Amygdala (tissue), 56 donors: ENCODE measurements around the gene RAB6B.

Source experiments
- DNase-seq, 56 donors: peaks; one replicate each; lab custom pipeline; 2025; lab: John Stamatoyannopoulos, UW

RAB6B gene

DNA sequence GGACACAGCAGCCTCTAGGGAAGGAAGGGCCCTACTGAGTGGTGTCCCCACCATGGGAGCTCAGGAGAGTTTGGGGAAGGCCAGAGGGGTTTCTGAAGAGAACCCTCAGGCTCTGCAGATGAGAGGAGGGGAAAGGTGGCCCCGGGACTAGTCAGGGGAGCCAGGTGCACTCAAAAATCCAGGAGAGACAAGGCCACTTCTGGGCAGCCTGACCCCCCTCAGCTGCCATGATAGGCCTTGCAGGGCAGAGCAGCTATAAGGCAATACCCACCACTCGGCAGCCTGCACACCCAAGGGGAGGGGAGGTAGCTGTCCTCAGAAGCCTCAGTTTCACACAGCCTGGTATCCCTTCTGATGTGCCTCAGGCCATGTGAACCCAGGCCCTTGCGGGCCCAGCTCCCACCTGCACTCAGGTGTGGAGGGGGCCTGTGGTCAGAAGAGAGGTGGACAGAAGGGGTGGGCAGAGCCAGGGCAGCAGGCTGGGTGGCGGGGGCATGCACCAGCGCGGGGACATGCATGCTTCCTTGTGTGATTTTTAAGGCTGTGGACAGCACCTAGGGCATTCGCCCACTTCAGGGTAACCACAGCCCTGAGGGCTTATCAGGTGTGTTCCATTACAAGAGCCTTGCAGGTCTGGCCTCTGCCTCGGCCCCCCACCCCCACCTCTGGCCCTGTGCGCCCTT, 55.5 kb downstream of the RAB6B start:
- DNase-seq: no peak

DNA sequence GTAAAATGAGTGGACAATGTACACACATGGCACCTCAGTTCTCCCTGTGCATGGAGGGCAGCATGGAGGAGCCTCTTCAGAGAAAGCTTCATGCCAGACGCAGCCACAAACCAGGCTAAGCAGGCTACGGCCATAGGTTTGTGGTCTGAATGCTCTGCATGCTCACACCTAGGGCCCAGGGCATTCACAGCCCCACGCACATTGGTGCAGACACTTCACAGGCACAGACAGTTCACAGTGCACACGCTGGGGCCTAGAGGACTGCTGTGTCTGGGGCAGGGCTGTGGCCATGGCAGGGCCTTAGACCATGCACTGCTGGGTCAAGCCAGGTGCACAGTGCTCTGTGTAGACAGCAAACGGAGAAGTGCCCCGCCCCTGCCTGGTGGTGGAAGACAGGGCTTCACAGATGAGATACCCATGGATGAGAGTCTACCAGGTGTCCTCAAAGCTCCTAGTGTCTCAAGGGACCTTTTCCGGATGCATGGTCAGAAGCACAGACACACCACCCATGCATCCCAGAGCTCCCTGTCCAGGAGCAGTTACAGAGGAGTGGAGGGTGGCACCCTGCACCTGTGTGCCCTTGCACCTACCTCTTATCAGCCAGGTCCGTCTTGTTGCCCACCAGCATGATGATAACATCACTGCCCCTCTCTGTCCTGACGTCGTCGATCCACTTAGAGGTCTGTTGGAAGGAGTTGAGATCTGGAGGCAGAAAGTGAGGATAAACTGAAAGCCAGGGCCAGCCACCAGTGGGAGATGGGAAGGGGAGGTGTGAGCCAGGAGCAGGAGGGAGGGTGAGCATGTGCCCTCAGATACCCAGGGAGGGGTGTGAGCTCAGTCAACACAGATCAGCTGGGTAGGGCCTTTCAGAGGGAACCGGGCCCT, 56.5 kb downstream of the RAB6B start:
- DNase-seq: no peak

DNA sequence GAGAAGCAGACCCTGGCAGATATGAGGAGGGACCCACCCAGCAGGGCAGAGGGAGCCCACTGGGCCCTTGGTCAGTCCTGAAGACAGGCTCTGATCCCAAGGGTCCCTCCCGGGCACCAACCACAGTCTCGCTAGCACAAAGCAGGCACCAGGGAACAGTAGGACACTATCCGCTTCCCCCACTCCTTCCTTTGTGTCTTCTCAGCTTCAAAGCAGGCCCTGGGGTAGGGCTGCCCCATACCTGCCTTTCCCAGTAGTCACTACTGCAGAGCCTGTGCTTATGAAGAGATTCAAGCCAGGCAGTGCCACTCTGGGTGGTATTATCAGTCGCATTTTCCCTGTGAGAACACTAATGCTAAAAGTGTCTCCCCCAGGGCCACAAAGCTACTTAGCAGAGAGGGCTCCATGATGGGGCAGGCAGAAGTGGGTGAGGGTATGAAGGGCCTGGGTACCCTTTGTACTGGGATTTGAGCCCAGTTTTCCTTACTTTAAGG, 57.3 kb downstream of the RAB6B start:
- no peak for DNase-seq

DNA sequence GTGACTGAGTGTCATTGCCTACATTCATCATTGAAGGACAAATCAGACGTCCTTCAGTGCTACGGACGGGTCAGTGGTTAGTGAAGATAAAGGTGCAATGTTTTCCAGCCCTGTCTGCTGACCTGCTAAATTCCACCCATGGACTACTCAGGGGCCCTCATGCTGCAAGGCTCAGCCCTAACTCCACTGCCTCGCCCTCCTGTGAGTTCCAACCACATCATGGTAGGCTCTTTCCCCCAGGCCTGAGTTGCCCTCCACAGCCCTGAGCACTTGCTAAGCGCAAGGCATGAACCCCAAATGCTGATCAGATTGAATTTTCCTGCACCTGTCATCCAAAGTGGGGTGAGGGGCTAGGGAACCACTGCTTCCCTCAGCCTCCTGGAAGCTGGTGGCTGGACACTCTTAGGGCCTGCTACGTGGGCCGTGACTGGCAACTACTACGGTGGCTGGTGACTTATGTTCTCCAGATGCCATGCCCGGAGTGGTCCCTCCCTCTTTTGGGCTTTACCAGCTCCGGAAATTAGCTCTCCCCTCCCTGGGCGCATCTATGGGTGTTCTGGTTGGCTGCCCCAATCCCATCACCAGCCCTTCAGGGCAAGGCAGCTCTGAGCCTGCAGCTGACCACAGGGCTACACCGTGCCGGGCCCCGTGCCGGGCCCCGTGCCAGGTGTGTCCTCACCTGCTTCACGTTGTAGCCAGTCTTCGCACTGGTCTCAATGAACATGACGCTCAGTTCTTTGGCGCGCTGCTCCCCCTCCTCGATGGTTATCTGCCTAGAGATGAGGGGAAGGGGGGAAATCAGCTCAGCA, 58.0 kb downstream of the RAB6B start:
- no peak for DNase-seq

DNA sequence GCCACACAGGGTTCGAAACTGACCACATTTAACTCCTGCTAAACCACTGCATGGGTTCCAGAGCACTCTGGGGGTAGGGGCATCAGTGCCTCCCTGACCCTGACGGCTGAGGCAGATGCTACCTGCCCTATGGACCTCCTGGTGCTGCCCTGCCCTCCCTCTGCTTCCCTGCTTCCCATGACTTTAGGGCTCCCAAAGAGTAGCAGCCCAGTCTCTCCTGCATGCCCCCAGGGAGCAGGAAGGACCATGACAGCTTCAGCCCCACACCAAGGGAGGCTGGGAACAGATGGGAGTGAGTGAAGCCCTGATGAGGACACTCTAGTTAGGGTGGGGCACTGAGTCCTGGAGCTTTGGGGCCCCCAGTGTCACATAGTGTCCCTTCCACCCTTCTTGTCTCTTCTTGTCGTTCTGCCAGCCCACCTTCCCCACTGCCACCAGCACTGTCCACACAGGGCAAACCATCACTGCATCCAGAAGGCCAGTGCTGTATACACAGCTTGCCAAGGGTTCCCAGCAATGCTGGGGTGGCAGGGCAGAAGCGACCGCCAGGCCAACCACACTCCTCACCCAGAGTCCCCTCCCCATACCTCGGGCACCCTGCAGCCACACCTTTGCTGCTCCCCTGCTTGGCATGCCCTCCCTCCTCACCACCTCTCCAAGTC, 59.1 kb downstream of the RAB6B start:
- DNase-seq: no peak

DNA sequence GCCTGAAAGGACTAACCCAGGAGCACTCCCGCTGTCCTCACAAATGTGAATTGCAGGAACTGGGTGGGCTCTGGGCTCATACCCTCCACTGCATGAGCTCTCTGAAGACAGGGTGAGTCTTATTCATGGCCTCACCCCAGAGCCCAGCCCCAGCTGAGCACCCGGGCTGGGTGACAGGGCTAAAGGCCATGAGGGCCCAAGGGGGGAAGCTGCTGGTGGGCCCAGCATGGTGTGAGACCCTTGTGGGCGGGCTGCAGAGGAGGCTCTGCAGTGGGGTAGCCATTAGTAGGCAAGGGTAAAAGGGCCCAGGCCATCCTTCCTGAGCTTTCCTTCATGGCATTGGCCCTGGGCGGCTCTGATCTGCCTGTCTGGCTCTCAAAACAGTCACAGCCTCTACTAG, 59.7 kb downstream of the RAB6B start:
- no peak for DNase-seq

DNA sequence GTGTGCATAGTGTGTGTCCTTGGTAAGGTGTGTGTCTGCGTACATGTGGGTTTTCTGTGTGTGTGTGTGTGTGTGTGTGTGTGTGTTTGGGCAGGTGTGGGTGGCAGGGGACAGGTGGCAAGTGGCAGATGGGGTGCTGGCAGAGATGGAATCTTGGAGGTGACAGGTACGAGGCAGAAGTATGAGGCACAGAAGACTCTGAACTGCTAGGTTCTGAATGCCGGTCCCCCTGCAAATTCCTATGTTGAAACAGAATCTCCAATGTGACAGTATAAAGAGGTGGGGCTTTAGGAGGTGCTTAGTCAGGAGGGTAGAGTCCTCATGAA, 60.3 kb downstream of the RAB6B start:
- DNase-seq: no peak

DNA sequence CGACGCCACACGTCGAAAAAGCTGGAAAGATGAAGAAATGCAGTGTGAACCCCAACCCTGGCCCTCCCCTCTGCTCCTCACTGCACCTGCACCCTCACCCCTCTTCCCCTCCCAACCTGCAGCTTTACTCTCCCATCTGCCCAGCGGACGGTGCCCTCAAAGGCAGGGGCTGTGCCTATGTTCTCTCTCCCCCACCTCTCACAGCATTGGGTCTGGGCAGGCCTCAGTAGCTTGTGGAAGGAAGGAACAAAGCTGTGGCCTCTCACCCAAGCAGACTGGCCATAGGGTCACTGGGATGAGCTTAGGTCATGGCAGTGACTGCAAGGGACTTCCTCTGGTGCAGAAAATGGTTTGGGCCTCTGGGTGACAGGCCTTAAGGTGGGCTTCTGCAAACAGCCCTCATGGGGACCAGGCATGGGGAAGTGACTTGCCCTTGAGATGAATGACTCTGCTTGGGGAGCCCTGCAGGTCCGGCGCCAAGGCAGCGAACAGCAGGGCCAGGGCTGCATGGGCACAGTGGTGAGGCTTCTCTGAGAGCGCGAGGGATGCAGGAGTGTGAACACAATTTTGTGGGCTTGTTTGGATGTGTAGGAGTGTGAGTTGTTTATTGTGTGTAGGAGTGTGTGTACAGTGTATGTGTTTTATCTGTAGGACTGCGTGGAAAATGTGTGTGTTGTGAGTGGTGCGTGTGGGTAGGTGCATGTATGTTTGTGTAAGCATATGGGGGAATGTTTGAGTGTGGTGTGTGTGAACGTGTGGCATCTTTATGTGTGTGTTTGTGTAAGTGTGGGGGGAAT, 60.9 kb downstream of the RAB6B start:
- no peak for DNase-seq

DNA sequence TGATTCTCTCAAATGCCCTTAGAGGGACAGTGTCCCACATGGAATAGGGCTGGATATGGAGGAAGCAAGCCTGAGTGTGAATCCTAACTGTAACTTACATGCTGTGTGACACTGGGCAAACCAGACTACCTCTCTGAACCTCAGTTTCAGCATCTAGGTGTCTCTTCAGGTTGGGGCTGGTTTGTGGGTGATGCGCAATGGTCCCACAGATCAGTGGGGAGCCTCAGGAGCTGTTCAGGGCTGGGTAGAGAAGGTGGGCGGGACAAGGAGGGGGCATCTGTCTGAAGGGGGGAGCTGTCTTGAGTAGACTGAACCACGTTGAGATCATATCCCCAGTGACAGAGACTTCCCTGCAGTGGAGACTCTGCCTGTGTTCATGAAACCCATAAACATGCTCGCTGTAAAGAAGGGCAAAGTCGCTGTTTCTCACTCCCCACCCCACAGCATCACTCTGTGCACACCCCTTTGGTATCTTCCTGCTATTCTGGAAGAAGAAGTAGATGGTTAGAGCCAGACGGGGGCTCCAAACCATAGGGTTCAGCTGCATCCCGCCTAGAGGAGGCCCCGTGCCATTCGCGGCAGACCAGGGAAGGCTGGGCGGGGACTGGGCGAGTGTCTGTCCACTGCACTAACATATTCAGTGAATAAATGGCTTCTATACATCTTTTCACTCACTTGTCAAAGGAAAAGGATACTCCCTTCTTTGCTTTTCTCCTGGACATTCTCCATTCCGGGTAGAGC, 61.6 kb downstream of the RAB6B start:
- no peak for DNase-seq

DNA sequence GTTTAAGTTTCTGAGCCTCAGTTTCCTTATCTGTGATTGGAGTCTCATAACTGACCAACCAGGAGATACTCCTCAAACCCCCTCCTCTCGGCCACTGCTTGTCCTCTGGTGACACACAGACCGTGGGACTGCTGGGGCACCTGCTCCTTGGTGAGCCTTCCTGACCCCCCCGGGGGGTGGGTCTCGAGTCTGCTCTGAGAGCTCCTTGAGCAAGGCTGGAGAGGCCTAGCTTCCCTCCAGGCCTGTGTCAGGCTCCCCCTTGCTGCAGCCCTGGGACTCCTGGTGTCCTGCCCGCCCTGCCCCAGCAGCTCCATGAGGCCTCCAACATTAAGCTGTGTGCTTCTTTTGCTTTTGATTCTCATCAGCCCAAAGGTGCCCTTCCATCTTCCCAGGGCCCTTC, 62.4 kb downstream of the RAB6B start:
- DNase-seq: no peak

DNA sequence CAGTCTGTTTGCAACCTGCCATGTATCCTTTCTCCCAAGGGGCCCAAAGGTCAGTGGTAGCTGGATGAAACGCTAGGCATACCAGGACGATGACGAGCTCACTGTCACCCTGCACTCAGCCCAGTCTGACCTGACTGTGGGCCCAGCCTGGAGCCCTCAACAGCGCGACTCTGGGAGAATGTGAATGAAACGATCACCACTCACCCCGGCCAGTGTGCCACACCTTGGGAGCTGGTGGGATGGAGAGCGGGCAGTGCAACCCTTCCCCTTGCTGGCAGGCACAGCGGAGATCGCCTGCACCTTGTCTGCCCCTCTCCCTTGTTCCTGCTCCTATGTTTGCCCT, 62.9 kb downstream of the RAB6B start:
- no peak for DNase-seq

DNA sequence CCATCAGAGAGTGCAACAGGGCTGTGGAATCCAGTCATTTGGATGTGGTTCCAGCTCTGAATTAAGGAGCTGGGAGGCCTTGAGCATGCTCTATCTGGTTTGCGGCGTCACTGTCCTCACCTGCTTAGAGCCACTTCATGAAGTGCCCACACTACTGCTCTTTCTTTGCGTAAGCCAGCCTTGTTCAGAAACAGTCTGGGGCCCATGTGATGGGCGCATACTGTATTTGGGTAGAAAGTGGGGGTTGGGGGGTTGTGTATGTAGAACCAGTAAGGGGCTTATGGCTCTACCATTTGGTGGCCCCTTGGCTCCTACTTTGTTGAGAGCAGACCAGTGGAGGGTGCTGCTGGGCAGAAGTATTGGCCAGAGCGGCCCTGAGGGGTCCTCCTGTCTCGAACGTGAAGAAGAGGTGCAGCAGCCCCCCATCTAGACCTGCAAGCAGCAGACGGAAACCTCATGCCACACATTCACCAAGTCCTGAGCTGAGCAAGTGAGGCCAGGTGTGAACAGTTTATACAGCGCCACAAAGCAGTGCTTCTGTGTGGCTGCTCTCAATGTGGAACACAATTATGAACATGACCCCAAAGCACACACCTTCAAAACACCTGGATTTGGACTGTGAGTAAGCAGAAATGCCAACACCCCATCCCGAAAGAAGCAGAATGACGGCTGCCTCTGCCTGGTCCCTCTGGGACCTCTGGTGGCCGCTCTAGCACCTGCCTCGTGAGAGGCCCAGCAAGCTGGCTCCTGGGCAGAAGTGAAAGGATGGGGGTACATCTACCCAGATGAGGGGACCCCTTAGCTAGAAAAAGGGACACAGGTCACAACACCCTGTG, 63.5 kb downstream of the RAB6B start:
- DNase-seq: no peak

DNA sequence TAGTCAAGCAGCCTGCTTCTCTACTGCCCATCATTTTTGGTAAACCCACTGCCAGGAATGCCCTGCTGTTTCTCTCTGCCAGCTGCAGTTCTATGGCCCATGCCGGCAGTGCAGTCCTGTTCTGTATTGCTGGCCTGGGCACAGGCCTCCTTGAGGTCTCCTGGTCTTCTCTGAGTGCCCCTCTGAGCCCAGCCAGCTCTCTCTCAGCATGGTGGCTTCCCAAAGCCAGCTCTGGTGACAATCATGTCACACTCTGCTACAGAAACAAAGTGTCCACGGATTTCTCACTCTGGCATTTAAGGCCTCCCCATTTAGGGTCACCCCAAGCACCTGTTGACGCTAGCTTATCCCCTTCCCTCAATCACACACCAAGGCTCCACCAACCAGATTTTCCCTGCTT, 65.6 kb downstream of the RAB6B start:
- no peak for DNase-seq

DNA sequence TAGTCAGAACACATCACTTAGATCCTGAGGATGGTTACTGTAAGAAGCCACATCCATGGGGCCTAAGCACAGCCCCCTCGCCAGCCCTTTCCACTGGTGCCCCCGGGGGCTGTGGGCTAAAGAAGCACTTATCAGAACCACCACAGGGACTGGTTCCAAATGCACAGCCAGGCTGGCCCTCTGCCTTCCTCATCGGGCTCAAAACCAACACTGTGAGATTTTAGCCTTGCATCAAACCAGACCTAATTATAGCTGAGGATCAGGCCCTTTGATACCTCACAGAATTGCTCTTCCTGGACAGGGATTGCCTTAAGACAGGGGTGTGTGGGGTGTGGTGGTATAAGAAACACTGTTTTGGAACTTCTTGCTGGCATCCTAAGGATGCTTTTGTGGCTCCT, 66.4 kb downstream of the RAB6B start:
- DNase-seq: no peak

DNA sequence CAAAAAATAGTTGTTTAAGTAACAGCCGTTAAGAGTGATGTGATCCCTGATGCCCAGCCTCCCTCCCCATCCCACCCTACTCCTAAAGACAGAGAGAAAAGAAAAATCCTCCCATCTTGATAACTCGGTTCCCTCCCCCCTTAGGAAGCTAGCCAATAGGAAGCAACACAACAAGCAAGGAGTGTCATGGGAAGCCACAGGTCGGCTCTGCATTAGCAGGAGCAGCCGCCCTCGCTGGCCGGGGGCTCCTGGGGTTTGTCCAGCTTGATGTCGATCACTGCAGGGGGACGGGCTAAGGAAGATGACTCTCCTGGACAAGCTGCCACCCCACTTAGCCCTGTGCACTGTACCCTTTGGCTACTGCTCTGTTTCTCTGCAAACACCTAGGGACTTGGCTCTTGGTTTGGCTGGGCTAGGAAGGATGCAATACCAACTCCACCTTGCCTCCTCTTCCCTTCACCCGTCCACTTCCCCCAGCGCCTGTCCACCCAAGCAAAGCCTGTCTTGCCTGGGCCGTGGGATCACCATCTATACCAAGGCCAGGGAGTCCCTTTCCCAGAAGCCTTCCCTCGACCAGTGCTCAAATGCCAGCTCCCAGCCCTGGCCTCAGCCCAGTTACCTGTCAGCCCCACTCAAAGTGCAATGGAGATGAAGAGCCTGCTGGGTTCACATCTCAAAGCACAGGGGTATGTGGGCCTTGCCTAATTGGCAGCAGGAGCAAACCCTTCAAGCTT, 66.9 kb downstream of the RAB6B start:
- no peak for DNase-seq

DNA sequence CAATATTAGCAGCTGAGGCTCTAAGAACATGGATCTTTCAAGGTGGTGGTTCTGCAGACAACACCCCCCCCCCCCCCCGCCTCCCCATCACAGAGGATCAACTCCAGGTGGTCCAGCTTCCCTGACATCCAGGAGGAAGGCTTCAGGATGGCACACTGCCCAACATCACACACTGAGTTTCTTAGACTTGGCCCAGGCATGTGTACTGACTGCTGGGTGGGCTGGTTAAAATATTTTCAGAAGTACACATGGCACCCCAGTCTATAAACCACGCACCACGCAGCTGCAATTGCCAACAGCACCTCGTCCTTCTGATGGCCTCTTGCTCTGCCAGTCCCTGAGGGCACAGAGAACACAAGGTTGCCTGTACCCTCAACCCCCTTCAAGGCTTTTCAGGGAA, 68.0 kb downstream of the RAB6B start:
- DNase-seq: no peak

DNA sequence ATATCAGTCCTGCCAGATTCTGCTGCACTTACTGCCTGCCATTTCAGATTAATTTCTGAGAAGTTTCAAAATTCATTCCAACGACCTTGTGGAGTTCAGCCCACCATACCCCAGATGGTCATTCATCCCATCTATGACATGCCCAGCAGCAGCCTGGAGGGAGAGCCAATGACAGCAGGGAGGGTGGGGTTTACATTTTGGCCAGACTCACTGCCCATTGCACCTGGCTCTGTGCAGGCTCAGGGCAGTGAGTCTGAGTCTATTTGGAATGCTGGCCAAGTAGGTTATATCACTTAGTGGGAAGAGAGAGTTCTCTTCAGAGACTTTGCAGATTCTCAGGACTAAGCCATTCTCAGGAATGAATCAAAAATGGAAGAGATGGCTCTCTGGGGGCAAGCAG, 68.5 kb downstream of the RAB6B start:
- no peak for DNase-seq
